Measurements from ENCODE around the gene TNIK.

Gene TNIK

DNA sequence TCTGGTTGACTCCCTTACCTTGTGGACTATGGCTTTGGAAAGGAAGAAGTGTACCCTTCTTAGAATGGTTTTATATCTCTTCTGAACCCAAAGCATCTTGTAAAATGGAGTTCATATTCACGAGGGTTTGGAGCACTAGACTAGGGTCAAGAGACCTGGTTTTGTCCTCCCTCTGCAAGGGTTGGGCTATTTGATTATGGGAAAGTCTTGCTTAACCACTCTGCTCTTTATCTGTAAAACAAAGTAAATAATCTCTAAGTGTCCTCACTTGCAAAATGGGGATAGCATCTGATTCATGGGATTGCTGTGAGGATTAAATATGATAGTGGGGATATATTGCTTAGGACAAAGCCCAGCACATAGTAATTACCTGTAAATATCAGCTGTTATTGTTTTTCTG is 415.8 kb downstream of the TNIK start:
- DNase-seq (ENCODE audit: low spot score), result no peak

DNA sequence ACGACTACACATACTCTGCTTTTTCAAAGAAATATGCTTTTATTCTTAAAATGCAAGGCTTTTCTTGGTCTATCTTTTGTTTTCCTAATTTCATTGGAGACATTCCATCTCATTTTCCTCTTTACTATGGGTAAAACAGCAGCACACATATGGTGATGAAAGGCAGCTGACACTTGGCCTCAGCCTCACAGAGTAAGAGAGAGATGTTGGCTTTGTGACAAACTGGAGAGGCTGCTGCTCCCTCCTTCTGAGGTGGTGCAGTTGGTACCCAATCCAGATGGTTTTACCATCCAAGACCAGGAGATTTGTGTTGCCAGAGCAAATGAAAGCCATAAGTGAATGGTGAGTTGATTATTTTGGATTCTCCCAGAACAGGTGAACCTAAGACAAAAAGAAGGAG is 420.5 kb downstream of the TNIK start:
- DNase-seq (ENCODE audit: low spot score), result no peak

DNA sequence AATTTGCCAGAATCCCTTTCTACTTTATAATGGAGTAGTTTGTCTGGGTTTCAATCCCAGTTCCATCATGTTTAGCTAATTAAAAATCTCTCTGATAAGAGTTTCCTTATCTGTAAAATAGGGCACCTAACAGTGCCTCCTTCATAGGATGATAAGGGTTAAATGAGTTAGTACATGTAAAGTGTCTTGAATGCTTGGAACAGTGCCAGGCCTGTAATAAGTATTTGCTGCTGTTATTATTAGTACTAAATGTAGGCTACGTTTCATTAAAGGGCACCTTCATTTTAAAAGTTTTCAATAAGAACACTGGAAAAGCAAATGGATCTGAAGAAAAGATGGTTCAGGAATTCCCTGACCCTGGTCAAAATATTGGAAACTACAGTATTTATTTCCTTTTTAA is 421.9 kb downstream of the TNIK start:
- DNase-seq (ENCODE audit: low spot score), result no peak

DNA sequence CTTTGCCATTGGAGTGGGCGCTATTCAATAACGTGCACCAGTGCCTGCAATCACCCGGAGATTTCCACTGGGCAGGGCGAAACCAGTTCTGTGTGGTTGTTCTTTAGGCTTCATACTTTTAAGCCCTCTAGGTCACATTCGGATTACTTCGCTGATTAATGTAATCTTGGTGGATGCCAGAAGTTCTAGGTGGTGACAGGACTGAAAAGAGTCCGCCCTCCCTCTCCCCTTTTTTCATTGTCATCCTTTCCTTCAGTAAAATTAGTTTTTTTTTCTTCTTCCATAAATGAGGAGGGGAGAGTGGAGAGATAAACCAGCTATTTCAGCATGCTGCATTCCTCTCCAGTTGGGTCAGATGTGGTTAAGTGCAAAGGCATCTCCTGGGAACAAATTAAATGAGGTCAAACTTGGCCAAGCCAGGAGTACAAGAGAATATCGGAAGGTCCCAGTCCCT is 431.4 kb downstream of the TNIK start:
- no peak for DNase-seq (ENCODE audit: low spot score)

DNA sequence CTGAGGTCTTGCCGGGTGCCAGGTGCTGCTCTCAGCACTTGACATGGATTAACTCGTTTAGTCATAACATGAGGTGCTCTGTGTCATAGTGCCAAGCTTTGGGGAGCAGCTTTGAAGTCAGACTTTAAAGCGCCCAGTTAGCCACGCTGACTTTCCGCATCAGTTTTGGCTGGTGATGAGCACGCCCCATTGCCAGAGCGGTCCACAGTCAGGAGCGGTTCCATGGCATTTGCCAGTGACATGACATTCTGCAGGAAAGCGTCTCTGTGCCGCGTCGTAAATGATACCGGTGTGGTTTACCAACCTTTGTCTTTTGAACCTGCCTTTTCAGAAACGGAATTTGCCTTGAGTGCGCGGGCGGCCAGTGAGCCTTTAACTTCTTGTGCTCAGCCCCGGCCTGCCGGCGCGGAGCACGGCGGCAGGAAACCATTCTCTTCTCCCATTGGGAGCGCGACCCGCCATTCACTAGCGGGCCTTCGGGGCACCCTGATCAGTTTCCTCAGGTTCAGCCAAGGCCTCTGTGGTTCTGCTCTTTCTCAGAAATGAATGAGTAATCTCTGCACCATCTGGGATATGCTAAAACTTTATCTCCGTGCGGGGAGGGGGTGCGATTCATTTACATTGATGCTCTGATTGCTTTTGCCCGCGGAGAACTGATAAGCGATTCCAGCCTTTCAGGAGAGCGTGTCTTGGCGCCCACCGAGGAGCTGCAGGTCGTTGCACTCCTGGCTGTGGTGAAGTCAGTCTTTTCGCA is 432.0 kb downstream of the TNIK start:
- DNase-seq (ENCODE audit: low spot score), result no peak

DNA sequence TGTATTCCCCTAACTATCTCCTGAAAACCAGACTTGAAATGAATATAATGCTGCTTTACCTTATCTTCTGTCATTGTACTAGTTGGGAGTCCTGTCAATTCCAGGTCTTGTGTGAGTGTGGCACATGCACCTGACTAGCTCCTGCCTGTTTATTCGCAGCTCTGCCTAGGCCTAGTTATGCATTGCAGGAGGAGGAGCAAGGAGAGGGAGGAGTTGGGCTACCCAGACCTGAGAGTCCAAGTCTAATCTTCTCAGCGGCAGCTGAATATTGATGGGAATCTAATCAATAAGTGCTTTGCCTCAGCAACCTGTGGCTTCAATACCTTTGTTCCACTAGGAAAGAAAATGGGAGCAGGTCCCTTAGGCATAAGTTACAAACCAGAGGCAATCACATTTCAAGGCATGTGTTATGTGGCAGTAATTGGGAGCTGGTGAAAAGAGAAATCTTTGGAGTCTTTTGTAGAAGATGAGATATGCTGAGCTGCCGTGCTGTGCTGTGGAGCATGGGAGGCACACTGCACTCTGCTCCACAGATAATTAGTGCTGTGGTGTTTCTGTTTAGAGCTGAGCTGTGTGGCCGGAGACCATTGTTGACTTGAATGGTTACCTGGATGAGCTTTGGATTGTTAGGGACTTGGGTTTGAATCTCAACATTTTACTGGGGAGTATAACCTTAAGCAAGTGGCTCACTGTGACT is 433.5 kb downstream of the TNIK start, which contains the start of gene SLC2A2:
Gene SLC2A2, minus strand, starts transcription at position 124 of the 697 bp plus-strand sequence. Its CDS starts 50 bp downstream, at position 74.
- DNase-seq (ENCODE audit: low spot score), result no peak

DNA sequence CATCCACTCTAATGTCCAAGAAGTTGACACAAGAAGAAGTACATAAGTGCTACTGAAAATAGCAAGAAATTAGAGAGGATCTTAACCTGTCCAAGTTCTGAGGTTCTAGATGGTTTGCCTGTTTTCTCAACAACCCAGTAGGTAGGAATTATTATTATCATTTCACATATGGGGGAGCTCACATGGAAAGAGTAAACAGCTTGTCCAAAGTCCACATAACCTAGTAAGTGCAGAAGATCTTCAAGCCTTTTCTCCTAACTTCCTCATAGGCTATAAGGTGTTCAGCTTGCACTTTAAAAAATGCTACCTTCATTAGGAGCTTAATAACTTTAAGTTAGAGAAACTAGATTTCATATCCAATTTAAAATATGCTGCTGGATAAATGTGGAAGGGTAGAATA is 436.6 kb downstream of the TNIK start:
- DNase-seq (ENCODE audit: low spot score), result no peak

DNA sequence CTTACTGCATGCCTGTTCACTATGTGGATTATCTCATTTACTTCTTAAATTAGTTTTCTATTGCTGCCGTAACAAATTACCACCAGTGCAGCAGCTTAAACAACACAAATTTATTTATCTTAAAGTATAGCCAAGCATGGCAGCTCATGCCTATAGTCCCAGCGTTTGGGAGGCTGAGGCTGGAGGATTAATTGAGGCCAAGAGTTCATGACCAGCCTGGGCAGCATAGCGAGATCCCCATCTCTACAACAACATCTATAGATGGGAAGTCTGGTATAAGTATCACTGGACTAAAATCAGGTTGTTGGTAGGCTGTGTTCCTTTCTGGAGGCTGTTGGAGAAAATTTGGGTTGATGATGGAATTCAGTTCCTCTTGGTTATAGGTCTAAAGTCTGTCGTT is 438.8 kb downstream of the TNIK start:
- DNase-seq (ENCODE audit: low spot score), result no peak

DNA sequence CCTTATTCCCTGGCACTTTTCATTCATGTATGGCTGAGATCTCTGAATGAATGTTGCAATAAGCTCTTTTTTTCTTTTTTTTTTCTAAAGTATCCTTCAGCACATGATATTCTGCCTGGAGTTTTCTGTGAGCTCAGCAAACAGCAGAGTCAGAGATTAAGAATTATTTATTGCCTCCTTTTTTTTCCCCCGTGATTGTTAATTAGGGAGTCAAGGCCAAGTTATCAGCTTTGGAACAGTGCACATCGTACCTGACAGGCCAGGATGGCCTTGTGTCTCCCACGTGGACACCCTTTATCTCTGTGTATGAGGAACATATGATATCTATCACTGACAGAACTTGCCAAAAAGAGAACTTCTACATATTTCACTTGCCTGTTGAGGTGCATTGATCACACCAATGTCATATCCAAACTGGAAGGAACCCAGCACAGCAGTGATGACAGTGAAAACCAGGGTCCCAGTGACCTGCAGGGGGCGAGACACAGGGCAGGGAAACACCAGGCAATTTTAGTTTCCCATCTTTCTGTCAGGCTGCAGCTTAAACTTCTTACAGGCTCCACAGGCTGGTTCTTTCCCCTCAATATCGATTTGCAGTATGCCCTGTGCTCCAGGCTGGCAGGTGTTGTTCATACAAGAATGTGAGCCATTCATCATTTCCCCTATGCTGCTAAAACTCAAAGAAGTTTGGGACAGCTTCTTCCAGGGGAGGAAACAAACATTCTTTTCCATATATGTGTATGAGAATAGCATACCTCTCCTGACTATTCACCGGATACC is 441.9 kb downstream of the TNIK start:
- no peak for DNase-seq (ENCODE audit: low spot score)

DNA sequence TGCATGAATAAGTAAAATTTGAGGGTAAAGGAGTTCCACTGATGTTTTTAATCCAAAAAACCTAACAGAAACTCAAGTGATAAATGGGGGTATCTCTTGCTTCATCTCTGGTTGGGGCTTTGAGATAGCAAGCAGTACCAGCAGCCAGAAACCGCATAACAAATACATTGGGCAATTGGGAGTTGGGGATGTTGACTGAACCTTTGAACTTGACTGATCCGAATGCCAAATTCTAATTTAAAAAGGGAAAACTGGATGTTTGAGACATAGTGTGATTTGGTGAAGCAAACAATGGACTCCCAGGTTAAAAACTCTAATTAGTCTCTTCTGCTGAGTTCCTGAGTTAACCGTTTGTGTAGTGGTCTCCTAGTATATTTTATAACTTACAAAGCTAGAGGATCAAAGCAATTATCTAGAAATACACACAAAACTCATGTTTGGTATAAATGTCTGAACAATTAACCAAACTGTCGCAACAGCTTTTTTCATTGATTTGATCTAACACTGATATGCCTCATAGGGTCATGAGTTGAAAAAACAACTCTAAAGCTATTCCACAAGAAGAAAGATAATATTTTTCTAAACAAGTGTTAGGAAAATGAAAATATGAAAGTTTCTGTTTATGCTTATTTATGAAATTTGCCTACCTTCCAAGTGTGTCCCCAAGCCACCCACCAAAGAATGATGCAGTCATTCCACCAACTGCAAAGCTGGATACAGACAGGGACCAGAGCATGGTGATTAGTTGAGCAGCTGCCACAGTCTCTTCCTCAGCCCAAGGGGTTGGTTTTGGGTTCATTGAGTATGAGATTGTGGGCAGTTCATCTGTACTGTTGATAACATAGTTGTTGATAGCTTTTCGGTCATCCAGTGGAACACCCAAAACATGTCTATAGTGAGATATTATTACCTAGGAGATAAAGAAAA is 446.1 kb downstream of the TNIK start:
- no peak for DNase-seq (ENCODE audit: low spot score)

DNA sequence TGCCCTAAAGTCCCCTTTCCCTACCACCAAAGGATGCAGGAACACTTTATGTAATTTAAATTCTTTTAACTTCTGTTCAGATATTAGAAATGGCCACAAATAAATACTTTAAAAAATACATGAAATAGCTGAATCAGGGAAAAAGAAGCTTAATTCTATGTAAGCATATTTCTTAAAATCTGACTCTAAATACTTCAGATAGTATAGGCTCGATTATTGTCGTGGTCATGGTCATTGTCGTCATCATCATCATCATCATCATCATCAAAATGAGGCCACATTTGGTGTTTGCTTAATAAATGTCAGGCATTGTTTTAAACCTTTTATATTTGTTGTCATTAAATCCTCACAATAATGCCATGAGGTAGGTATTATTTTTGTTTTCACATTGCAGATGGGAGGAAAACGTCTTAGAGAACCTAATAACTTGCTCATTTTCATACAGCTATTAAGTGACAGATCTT is 448.3 kb downstream of the TNIK start:
- DNase-seq (ENCODE audit: low spot score), result no peak
